Spinal cord (tissue), 10 donors: ENCODE results near the gene TREH. TPM values are rescaled to one million over a fixed set of nuclear protein-coding genes. Genes with fewer than 3 reads are reported as not detected.

Experiments
- DNase-seq, 6 donors: peaks; one replicate each; pipeline versions ENCODE4 v3.0.0 to v3.0.0-alpha.2; 2013 to 2015; ENCODE audit warnings: low spot score in 6 of 6, low read depth in 4 of 6
- H3K27ac ChIP-seq: one replicate; pipeline ENCODE4 v1.5.1; 2013; ENCODE audit warnings: low read depth, low read length, control low read depth
- H3K27me3 ChIP-seq: one replicate; pipeline ENCODE4 v1.6.1; 2013; ENCODE audit warnings: low read length; ENCODE audit not compliant: control insufficient read depth, insufficient read depth
- H3K36me3 ChIP-seq: one replicate; pipeline ENCODE4 v1.6.1; 2013; ENCODE audit warnings: low read length; ENCODE audit not compliant: control insufficient read depth, insufficient read depth
- H3K4me1 ChIP-seq: one replicate; pipeline ENCODE4 v1.6.1; 2013; ENCODE audit warnings: low read length; ENCODE audit not compliant: control insufficient read depth, insufficient read depth
- H3K4me3 ChIP-seq: one replicate; pipeline ENCODE4 v1.5.1; 2013; ENCODE audit warnings: low read depth, low read length, control low read depth
- H3K9me3 ChIP-seq: one replicate; pipeline ENCODE4 v1.6.1; 2013; ENCODE audit warnings: low read length; ENCODE audit not compliant: control insufficient read depth, insufficient read depth
- WGBS: methylation state at CpG from one replicate; pipeline ENCODE4 v1.1.5; 2013; ENCODE audit warnings: missing lambda C conversion rate; ENCODE audit not compliant: insufficient coverage; 5-methylcytosine and 5-hydroxymethylcytosine counted together
- polyA plus RNA-seq, 2 donors: library from polyadenylated mRNA; unstranded; fragments of 120-200 nt; gene quantifications; one replicate each; pipeline ENCODE4 v1.2.1, GENCODE V29; 2013; ENCODE audit not compliant: insufficient read length in 2 of 2
- small RNA-seq: library from RNA; depleted of rRNA; stranded (forward); fragments of <200 nt; gene quantifications from one replicate; pipeline ENCODE3, GENCODE V24; 2014; ENCODE audit warnings: low replicate concordance
- total RNA-seq, 2 donors: library from RNA; depleted of rRNA in 1 of 2; stranded (reverse); fragments of 120-200 nt in 1 of 2; fragments of >200 nt in 1 of 2; gene quantifications; one replicate each; pipeline versions ENCODE4 v1.2.3 to v1.2.4, GENCODE V29; 2013 to 2014
- donor health status: healthy.

The TREH gene
- total and polyA plus RNA-seq, 4 donors, result 1.5 to 3.8 TPM; not detected in 2

DNA sequence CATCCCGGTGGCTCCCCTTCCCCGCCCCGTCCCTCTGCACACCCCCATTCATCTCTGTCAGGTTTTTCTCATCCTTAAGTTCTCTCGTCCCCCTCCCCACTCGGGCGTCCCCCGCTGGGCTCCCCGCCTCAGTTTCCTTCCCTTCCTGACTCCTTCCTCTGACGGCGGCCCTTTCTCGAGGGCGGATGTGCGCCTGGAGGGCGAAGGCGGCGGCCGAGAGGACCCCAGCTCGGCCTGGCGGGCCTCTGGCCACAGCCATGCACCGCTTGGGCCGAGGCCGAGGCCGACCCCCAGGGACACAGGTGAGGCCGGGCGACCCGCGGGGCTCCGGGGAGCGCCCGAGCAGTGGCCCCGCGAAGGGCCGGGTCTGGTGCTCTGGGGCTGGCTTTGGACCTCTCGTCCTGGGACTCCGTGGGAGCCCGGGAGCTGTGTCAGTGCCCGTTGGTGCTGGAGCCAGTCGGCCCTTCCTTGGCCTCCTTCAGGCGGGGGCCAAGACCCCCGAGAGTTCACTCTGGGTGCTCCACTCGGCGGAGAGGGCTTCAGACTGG, 69.2 kb downstream of the TREH start:
- Histone ChIP-seq H3K4me3 (peak overlapping the region; percentile 83), H3K36me3 (peaks cover 20% of the 10 kb centered on the region), H3K9me3 (no peaks in the 10 kb centered on the region), H3K27me3 (peaks cover 11% of the 10 kb centered on the region), H3K27ac (peak overlapping the region; percentile 96), H3K4me1 (peaks cover 81% of the 10 kb centered on the region)
- WGBS, result 20% methylated on average over 42 of the region's 42 CpGs
- no peak for DNase-seq

- WGBS, result 26% methylated on average over 57 of the region's 57 CpGs
- peaks cover 16% of the 10 kb centered on the region for H3K36me3 ChIP-seq
- no peaks in the 10 kb centered on the region for H3K9me3 ChIP-seq
- peaks cover 84% of the 10 kb centered on the region for H3K4me1 ChIP-seq
- H3K4me3 ChIP-seq, result peak overlapping the region; percentile 83
- peaks cover 11% of the 10 kb centered on the region for H3K27me3 ChIP-seq
- peak overlapping the region; percentile 96 for H3K27ac ChIP-seq
- DNase-seq, result peak in 2 of 6 donors; percentile 66 to 81
These were observed 69.8 kb downstream of the TREH start for GRCh38 chr11:118609380-118610224.

DNA sequence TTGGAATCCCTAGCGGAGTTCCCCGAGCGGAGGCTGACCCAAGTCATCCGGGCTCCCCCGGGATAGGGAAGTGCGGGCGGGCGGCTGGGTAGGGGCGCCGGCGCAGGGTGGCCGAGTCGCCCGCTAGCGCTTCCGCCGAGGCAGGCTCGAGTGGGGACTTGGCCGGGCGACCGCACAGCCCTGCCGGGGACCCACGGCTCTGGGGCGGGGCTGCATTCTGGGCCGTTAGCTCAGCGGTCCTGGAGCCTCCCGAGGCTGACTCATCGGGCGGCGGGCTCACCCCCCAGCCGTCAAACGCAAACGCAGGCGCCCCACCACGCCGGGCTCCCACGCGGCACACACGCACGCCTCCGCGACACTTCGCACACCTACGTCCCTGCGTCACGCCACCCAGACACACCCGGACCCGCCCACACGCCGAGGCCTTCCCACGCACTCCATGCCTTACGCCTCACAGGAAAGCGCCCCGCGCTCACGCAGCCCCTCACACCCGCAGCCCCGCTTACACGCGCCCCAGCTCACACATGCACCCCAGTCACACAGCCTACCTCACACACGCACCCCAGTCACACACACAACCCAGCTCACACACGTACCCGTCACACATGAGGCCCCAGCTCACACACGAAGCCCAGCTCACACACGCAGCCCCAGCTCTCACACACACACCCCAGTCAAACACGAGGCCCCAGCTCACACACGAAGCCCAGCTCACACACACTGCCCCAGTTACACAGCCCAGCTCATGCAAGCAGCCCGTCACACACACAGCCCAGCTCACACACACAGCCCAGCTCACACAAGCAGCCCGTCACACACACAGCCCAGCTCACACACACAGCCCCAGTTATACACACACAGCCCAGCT, 70.9 kb downstream of the TREH start:
- H3K4me1 ChIP-seq, result peaks cover 77% of the 10 kb centered on the region
- peak overlapping the region; percentile 96 for H3K27ac ChIP-seq
- peaks cover 9% of the 10 kb centered on the region for H3K36me3 ChIP-seq
- 12% methylated on average over 69 of the region's 69 CpGs for WGBS
- DNase-seq, result peak in 2 of 6 donors; percentile 77 to 91
- no peaks in the 10 kb centered on the region for H3K9me3 ChIP-seq
- H3K27me3 ChIP-seq, result peaks cover 11% of the 10 kb centered on the region
- H3K4me3 ChIP-seq, result peak overlapping the region; percentile 83

GRCh38 chr11:118607401-118608359, 71.8 kb downstream of the TREH start, which contains the start of gene PHLDB1:
Gene PHLDB1, plus strand, starts transcription at chr11:118607615. Its CDS starts 6,222 bp downstream, at chr11:118613837.
- peaks cover 13% of the 10 kb centered on the region for H3K36me3 ChIP-seq
- H3K4me1 ChIP-seq, result peaks cover 69% of the 10 kb centered on the region
- H3K4me3 ChIP-seq, result peak within 1 kb of the TSS; percentile 83
- H3K27ac ChIP-seq, result peak within 1 kb of the TSS; percentile 96
- DNase-seq, result peak in 2 of 6 donors; percentile 66 to 78
- H3K27me3 ChIP-seq, result peaks cover 9% of the 10 kb centered on the region
- no peaks in the 10 kb centered on the region for H3K9me3 ChIP-seq
- WGBS, result 1% methylated on average over 56 of the region's 72 CpGs

Small RNAs within 50 kb of the gene (small RNA-seq; reads per million reads assigned to genes)
- gene RNU6-376P, result not detected

Other genes with a start within 250 kb of the TREH start
- gene KMT2A, start 243.2 kb downstream of the TREH start, total RNA-seq, result 10 to 100 TPM; 45.6 to 66.8 TPM
- 10 to 100 TPM; 44.6 to 45.5 TPM for gene KMT2A, start 243.2 kb downstream of the TREH start, polyA plus RNA-seq
- gene TTC36, start 152.2 kb downstream of the TREH start, total RNA-seq, result 1 to 10 TPM in 1 of 2 donors, under 1 TPM in 1; 0.99 to 1.6 TPM
- 1 to 10 TPM; 3.3 to 3.5 TPM for gene TTC36, start 152.2 kb downstream of the TREH start, polyA plus RNA-seq
- 10 to 100 TPM; 20.9 to 29.4 TPM for gene TMEM25, start 148.5 kb downstream of the TREH start, total RNA-seq
- gene TMEM25, start 148.5 kb downstream of the TREH start, polyA plus RNA-seq, result 10 to 100 TPM; 43.2 to 59.5 TPM
- 10 to 100 TPM; 50.9 to 60.1 TPM for gene IFT46, start 113.7 kb downstream of the TREH start, total RNA-seq
- 10 to 100 TPM; 48.1 to 50.8 TPM for gene IFT46, start 113.7 kb downstream of the TREH start, polyA plus RNA-seq
- 100 to 1,000 TPM in 1 of 2 donors, 10 to 100 TPM in 1; 98.4 to 107 TPM for gene ARCN1, start 107.2 kb downstream of the TREH start, total RNA-seq
- gene ARCN1, start 107.2 kb downstream of the TREH start, polyA plus RNA-seq, result 100 to 1,000 TPM; 129 to 131 TPM
- gene PHLDB1, start 72.0 kb downstream of the TREH start, total RNA-seq, result 10 to 100 TPM; 61.3 to 79.5 TPM
- gene PHLDB1, start 72.0 kb downstream of the TREH start, polyA plus RNA-seq, result 100 to 1,000 TPM; 151 to 205 TPM
- 100 to 1,000 TPM; 145 to 230 TPM for gene DDX6, start 111.5 kb upstream of the TREH start, total RNA-seq
- gene DDX6, start 111.5 kb upstream of the TREH start, polyA plus RNA-seq, result 100 to 1,000 TPM in 1 of 2 donors, 10 to 100 TPM in 1; 99.6 to 126 TPM
- gene CXCR5, start 204.2 kb upstream of the TREH start, total RNA-seq, result not detected
- not detected for gene CXCR5, start 204.2 kb upstream of the TREH start, polyA plus RNA-seq
- gene BCL9L, start 246.3 kb upstream of the TREH start, total RNA-seq, result 10 to 100 TPM; 11.0 to 15.0 TPM
- gene BCL9L, start 246.3 kb upstream of the TREH start, polyA plus RNA-seq, result 10 to 100 TPM; 47.8 to 51.5 TPM